Measurements from ENCODE around the gene GRK5. TPM values are rescaled to one million over a fixed set of nuclear protein-coding genes. Genes with fewer than 3 reads are reported as not detected.
A peak's percentile ranks its signal among the peaks of the same experiment; 100 is the strongest.

GRK5 gene
- total RNA-seq, 2 donors from 2014 or later = 9.1 to 11.9 TPM

DNA sequence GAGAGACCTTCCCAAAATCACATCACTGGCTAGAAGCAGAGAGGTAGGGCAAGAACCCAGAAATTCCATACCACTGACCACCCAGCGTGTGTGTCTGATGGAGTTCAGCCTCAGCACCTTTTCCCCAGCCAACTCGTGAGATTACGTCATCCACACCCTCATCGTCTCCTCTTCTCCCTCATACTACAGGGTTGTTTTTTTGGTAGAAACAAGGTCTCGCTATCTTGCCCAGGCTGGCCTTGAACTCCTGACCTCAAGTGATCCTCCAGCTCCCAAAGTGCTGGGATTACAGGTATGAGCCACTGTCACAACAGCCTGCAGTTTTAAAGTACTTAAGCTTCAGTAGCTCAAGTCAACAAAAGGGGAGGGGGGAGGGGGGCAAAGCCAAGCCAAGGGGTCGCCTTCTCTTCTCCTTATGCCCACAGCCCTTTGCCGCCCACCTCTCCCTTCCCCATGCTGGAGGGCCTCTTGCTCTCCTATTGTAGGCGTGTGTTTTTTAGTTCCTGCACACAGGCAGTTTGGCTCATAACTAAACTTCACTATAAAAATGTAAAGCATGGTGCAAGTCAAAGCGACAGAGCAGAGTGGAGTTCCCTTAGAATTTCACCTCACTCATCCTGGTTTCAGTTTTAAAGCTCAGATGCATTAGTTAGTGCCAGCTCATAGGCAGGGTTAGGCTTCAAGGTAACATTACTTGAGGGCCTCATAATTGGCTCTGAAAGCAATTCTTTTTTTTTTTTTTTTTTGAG lies 23.5 kb upstream of the GRK5 start:
- no peaks in the 10 kb centered on the region for H3K9me3 ChIP-seq (ENCODE audit: control insufficient read depth, low read length)
- no peak for DNase-seq
- no peak overlapping the region for H3K4me3 ChIP-seq (ENCODE audit: low read length)
- no peaks in the 10 kb centered on the region for H3K4me1 ChIP-seq (ENCODE audit: control insufficient read depth, insufficient read depth, low read length)
- H3K27ac ChIP-seq (ENCODE audit: low read depth, low read length) = no peak overlapping the region
- H3K27ac Mint-ChIP-seq = no peak overlapping the region
- WGBS, 2 experiments (ENCODE audit: insufficient coverage in 1 of 2, insufficient read length in 1 of 2) = 96 to 100% methylated on average over 1 to 9 of the region's 9 CpGs
- peaks cover 1% of the 10 kb centered on the region for H3K36me3 Mint-ChIP-seq (ENCODE audit: low read depth)
- no peaks in the 10 kb centered on the region for H3K27me3 ChIP-seq (ENCODE audit: control insufficient read depth, insufficient read depth, low read length, poor library complexity, severe bottlenecking)
- no peak overlapping the region for H3K4me3 Mint-ChIP-seq
- H3K36me3 ChIP-seq (ENCODE audit: control insufficient read depth, insufficient read depth, low read length) = no peaks in the 10 kb centered on the region
- TF ChIP-seq, protein P1, sequence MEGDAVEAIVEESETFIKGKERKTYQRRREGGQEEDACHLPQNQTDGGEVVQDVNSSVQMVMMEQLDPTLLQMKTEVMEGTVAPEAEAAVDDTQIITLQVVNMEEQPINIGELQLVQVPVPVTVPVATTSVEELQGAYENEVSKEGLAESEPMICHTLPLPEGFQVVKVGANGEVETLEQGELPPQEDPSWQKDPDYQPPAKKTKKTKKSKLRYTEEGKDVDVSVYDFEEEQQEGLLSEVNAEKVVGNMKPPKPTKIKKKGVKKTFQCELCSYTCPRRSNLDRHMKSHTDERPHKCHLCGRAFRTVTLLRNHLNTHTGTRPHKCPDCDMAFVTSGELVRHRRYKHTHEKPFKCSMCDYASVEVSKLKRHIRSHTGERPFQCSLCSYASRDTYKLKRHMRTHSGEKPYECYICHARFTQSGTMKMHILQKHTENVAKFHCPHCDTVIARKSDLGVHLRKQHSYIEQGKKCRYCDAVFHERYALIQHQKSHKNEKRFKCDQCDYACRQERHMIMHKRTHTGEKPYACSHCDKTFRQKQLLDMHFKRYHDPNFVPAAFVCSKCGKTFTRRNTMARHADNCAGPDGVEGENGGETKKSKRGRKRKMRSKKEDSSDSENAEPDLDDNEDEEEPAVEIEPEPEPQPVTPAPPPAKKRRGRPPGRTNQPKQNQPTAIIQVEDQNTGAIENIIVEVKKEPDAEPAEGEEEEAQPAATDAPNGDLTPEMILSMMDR (conservative IDR thresholded peaks at IDR 0.05) = no peak
- peaks cover 21% of the 10 kb centered on the region for H3K9me3 Mint-ChIP-seq
- H3K27me3 Mint-ChIP-seq (ENCODE audit: insufficient read depth) = no peaks in the 10 kb centered on the region
- H3K9ac ChIP-seq (ENCODE audit: extremely low read depth, low read length, poor library complexity, severe bottlenecking) = no peak overlapping the region
- no peaks in the 10 kb centered on the region for H3K4me1 Mint-ChIP-seq

DNA sequence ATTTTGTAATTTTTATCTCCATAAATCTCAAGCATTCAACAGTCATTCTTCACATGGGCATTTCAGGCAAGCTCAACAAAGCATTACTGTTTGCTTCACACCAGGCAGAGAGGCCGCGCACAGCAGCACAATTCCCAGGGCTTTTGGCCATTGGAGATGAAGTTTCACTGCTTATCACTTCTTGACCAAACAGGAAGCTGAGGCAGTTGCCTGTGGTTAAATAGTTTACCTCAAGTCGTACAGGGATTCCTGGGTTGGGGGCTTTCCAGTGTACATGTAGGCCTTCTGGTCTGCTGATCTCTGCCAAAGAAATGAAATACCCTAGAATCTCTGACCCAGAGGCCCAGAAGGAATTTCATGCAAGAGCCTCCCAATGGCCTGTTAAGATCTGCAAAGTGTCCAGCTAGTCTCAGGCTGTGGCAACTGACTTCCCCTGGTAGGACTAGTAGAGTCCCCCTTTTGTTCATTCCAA lies 17.5 kb upstream of the GRK5 start:
- peaks cover 16% of the 10 kb centered on the region for H3K4me1 Mint-ChIP-seq

DNA sequence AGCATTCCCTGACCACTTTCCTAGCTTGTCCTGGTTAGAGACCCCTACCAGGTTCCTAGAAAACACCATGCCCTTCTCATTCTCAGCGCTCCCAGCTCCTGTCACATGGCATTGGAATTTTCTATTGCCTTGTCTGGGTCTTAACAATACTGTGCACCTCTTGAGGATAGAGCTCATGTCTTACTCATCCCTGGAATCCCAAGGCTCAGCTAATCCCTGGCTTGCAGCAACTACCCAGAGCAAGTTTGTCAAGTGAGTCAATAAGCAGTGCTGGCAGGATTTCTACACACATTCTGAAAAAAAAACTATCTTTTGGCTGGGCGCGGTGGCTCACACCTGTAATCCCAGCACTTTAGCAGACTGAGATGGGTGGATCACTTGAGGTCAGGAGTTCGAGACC lies 17.0 kb upstream of the GRK5 start:
- no peak overlapping the region for H3K27ac Mint-ChIP-seq
- Histone ChIP-seq H3K9ac (ENCODE audit: extremely low read depth, low read length, poor library complexity, severe bottlenecking) (peak overlapping the region; percentile 2), H3K9me3 (ENCODE audit: control insufficient read depth, low read length) (no peaks in the 10 kb centered on the region), H3K36me3 (ENCODE audit: control insufficient read depth, insufficient read depth, low read length) (no peaks in the 10 kb centered on the region), H3K27me3 (ENCODE audit: control insufficient read depth, insufficient read depth, low read length, poor library complexity, severe bottlenecking) (no peaks in the 10 kb centered on the region), H3K27ac (ENCODE audit: low read depth, low read length) (no peak overlapping the region), H3K4me1 (ENCODE audit: control insufficient read depth, insufficient read depth, low read length) (no peaks in the 10 kb centered on the region), H3K4me3 (ENCODE audit: low read length) (no peak overlapping the region)
- no peak for DNase-seq
- no peak overlapping the region for H3K4me3 Mint-ChIP-seq
- H3K4me1 Mint-ChIP-seq = peaks cover 21% of the 10 kb centered on the region
- peaks cover 2% of the 10 kb centered on the region for H3K9me3 Mint-ChIP-seq
- TF ChIP-seq, protein P1 (conservative IDR thresholded peaks at IDR 0.05) = no peak
- H3K27me3 Mint-ChIP-seq (ENCODE audit: insufficient read depth) = peaks cover 10% of the 10 kb centered on the region
- no peaks in the 10 kb centered on the region for H3K36me3 Mint-ChIP-seq (ENCODE audit: low read depth)
- 90 to 96% methylated on average over 3 to 4 of the region's 4 CpGs for WGBS, 2 experiments (ENCODE audit: insufficient coverage in 1 of 2, insufficient read length in 1 of 2)

More for the DNA sequence above, 17.5 kb upstream of the GRK5 start:
- no peak for DNase-seq
- Mint-ChIP-seq H3K9me3 (peaks cover 2% of the 10 kb centered on the region), H3K36me3 (ENCODE audit: low read depth) (no peaks in the 10 kb centered on the region), H3K27me3 (ENCODE audit: insufficient read depth) (peaks cover 10% of the 10 kb centered on the region), H3K27ac (peak overlapping the region; percentile 61), H3K4me3 (no peak overlapping the region)
- H3K27me3 ChIP-seq (ENCODE audit: control insufficient read depth, insufficient read depth, low read length, poor library complexity, severe bottlenecking) = no peaks in the 10 kb centered on the region
- no peak overlapping the region for H3K27ac ChIP-seq (ENCODE audit: low read depth, low read length)
- WGBS, 2 experiments (ENCODE audit: insufficient coverage in 1 of 2, insufficient read length in 1 of 2) = 92 to 94% methylated on average over 3 of the region's 3 CpGs
- TF ChIP-seq, protein P1 (conservative IDR thresholded peaks at IDR 0.05) = no peak
- H3K36me3 ChIP-seq (ENCODE audit: control insufficient read depth, insufficient read depth, low read length) = no peaks in the 10 kb centered on the region
- H3K4me3 ChIP-seq (ENCODE audit: low read length) = no peak overlapping the region
- no peaks in the 10 kb centered on the region for H3K9me3 ChIP-seq (ENCODE audit: control insufficient read depth, low read length)
- H3K9ac ChIP-seq (ENCODE audit: extremely low read depth, low read length, poor library complexity, severe bottlenecking) = peak overlapping the region; percentile 2
- no peaks in the 10 kb centered on the region for H3K4me1 ChIP-seq (ENCODE audit: control insufficient read depth, insufficient read depth, low read length)

Measured in endodermal cell (in vitro differentiated cells).